HG03097 (cell line): ENCODE data around the gene C1orf105.

ENCODE experiments used
- ATAC-seq: cut with Tn5 transposase; IDR thresholded peaks from one replicate; pipeline ENCODE4 v1.9.1; 2021; ENCODE audit not compliant: unreplicated experiment, low FRiP score

C1orf105 gene

GRCh38 chr1:172395576-172395975 lies 24.9 kb upstream of the C1orf105 start:
- no peak for ATAC-seq

DNA sequence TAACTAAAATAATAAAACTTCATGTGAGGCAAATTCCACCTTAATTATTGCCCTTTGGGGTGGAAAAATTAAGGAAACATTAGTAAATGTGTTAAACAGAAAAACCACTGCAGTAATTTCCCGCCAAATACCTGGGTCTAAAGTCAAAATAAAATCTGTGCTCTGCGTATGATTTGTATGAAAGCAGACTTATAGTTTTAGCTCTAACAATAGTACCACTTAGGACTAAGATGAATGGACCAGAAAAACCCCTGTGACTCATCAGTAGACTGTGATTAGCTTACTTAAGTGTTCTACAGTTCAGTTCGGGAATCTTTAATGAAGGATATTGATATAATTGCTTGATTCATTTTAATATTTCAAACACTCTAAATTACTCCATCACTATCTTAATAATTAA lies 23.3 kb upstream of the C1orf105 start:
- no peak for ATAC-seq

GRCh38 chr1:172397633-172398032 lies 22.9 kb upstream of the C1orf105 start:
- ATAC-seq, result no peak

- no peak for ATAC-seq
These were observed 22.3 kb upstream of the C1orf105 start for GRCh38 chr1:172398193-172398592.

GRCh38 chr1:172398970-172399755 lies 21.3 kb upstream of the C1orf105 start:
- no peak for ATAC-seq

DNA sequence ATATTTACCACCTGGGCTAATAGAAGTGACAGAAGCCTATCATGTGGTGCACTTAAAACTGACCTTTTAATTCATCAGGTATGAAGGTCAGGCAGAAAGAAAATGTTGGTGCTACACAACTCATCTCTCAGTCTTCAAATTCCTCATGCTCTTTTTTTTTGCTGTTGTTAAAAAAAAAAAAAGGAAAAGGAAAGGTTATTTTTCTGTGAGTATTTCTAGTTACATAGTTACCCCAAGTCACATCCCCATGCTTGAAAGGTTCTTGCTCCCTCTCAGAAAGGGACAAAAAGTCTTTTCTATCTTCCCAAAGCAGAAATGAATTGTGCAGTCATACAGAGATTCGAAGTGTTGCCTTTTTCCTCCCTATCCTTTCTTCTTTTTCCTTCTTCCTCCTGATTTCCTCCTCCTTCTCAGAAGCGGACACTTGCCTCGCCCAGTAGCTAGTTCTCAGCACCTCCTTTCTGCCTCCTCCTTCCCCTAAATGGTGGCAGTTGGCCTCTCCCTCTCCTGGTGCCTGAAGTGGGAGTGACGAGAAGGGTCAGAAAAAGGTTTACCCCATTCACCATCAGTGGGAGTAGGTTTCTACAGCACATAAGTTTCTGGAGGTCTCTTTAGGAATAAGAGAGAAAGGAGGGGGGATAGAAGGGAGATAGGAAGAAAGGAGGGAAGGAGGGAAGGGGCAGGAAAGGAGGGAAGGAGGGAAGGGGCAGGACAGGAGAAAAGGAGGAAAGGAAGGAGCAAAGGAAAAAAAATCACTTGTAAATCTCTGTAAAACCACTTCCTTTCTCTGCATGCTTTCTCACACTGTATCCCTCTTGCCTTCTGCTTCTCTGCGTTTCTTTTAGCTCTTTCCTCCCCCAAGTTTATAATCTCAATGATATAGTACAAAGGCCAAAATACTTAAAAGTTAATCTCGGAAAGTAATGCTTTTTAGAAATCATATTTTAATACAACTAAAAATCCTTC lies 20.4 kb upstream of the C1orf105 start:
- ATAC-seq, result no peak

- no peak for ATAC-seq
These were observed 19.8 kb upstream of the C1orf105 start for GRCh38 chr1:172400722-172401105.

DNA sequence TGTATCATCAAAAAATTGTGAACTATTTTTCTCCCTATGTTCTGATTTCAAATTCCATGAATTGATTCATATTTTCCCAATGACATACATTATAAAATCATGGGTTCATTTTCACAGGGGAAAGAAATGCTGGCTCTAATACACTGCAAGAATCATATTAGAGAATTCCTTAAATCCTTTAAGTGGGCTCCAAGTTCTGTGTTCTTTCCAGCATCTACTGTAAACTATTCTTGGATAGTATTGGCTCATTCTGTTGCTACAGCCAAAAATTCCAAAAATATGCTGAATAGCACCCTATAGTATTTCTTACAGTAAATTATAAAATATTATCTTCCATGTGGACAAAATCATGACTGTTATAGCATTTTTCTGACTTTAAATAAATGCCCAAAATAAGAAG lies 19.0 kb upstream of the C1orf105 start:
- no peak for ATAC-seq

GRCh38 chr1:172401892-172402291 lies 18.6 kb upstream of the C1orf105 start:
- ATAC-seq, result no peak

- ATAC-seq, result no peak
These were observed 17.5 kb upstream of the C1orf105 start for GRCh38 chr1:172402878-172403569.

GRCh38 chr1:172404121-172404520 lies 16.4 kb upstream of the C1orf105 start:
- ATAC-seq, result no peak

DNA sequence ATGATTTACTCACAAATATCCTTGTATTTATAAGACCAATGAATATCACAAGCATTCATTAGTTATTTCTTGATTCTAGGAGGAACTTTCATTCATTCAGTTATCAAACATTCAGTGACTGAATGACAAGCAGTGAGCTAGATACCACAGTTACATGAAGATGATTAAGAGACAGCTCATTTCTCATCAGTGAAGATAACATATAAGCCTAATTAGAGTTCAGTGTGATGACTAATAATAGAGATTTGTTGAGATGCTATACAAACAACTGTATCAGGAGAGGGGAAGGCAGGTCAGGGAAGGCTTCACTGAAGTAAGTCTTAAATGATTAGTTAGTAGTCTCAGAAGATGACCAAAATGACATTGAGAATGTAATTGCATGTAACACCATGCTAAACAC lies 14.6 kb upstream of the C1orf105 start:
- no peak for ATAC-seq

- ATAC-seq, result no peak
These were observed 13.5 kb upstream of the C1orf105 start for GRCh38 chr1:172406968-172407367.

DNA sequence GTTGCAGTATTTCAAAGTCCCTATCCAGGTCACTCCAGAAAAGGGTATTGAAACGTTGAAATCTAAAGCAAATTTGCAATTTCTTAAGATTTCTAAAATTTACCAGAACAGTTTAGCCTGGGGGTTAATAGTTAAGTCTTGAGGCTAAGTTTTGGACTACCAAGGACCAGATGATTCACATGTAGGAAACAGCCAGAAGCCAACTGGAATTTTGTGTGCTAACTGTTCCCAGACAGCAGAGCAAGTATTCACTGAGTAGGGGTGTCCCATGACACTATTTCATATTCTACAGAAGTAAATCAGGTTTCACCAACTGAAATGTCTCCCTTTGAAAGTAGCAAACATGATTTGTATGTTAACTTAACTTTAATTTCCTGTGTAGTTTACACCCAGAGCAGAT lies 11.5 kb upstream of the C1orf105 start:
- no peak for ATAC-seq

DNA sequence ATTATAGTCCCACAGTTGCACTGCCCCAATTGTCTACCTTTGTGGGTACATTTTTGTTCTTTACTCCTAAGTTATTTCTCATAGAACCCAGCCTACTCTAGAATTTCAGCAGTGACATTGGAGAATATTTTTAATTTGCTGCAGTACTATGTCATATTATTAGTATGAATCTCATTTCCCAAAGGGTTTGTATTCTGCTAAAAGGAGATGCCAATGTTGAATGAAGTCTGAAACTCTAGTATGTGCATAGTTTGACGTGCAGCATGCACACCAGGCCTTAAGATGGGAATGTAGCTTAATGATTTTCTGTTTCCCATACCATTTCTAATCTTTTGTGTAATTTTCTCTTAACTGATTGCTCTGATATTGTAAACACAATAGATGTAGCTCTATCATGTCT lies 10.5 kb upstream of the C1orf105 start:
- ATAC-seq, result no peak

GRCh38 chr1:172411791-172412338 lies 8.6 kb upstream of the C1orf105 start:
- ATAC-seq, result no peak

- no peak for ATAC-seq
These were observed 6.2 kb upstream of the C1orf105 start for GRCh38 chr1:172414331-172414730.

- no peak for ATAC-seq
These were observed 3.9 kb upstream of the C1orf105 start for GRCh38 chr1:172416496-172417035.

GRCh38 chr1:172417557-172417956 lies 2.9 kb upstream of the C1orf105 start:
- no peak for ATAC-seq

DNA sequence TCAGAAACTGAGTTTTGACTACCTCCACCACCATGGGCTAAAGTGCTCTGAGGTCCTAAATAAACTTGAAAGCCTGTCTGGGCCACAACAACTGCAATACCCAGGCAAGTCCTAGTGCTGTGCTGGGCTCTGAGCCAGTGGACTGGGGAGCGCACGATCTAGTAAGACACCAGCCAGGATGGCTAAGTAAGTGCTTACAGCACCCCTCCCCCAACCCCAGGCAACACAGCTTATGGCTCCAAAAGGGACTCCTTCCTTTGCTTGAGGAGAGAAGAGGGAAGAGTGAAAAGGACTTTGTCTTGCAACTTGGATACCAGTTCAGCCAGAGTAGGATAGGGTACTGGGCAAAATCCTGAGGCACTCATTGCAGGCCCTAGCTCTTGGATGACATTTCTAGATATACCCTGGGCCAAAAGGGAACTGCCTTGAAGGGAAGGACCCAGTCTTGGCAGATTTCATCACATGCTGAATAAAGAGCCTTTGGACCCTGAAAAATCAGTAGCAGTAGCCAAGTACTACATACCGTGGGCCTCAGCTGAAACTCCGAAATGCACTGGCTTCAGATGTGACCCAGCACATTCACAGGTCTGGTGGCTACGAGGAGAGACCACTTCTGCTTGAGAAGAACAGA lies 1.6 kb downstream of the C1orf105 start:
- no peak for ATAC-seq
